MM.1S (cell line): ENCODE results near the gene RAB24.

Source experiments
- DNase-seq: peaks from one replicate; pipeline ENCODE4 v3.0.0-alpha.2; 2015
- H2AFZ ChIP-seq: fragments of 300-600 bp; sonication (generic); 2 replicates; pipeline ENCODE4 v1.6.0; 2016; ENCODE audit warnings: antibody characterized with exemption, low read length
- H3F3A ChIP-seq: fragments of 300-600 bp; sonication (generic); 2 replicates; pipeline ENCODE4 v1.6.1; 2016; ENCODE audit warnings: mild to moderate bottlenecking, antibody characterized with exemption, low read length, moderate library complexity, mixed read lengths; ENCODE audit not compliant: insufficient read depth
- H3K27ac ChIP-seq: fragments of 300-600 bp; sonication (generic); 2 replicates; pipeline ENCODE4 v1.5.1; 2016; ENCODE audit warnings: mild to moderate bottlenecking, low read length
- H3K27me3 ChIP-seq: fragments of 300-600 bp; sonication (generic); replicated peaks from 2 replicates; pipeline ENCODE4 v1.6.0; 2016; ENCODE audit warnings: low read length; ENCODE audit not compliant: insufficient read depth
- H3K36me3 ChIP-seq: fragments of 300-600 bp; sonication (generic); replicated peaks from 2 replicates; pipeline ENCODE4 v1.6.1; 2016; ENCODE audit warnings: mild to moderate bottlenecking, low read length, mixed read lengths; ENCODE audit not compliant: insufficient read depth
- H3K4me1 ChIP-seq: fragments of 300-600 bp; sonication (generic); 2 replicates; pipeline ENCODE4 v1.6.1; 2016; ENCODE audit warnings: low read length, mixed read lengths
- H3K4me2 ChIP-seq: fragments of 300-600 bp; sonication (generic); 2 replicates; pipeline ENCODE4 v1.6.0; 2016; ENCODE audit warnings: low read depth, low read length
- H3K4me3 ChIP-seq: fragments of 300-600 bp; sonication (generic); 2 replicates; pipeline ENCODE4 v1.5.1; 2016; ENCODE audit warnings: low read length, mixed read lengths
- H3K79me2 ChIP-seq: fragments of 300-600 bp; sonication (generic); 2 replicates; pipeline ENCODE4 v1.6.1; 2016; ENCODE audit warnings: mixed run types, low read length, mixed read lengths
- H3K9ac ChIP-seq: fragments of 300-600 bp; sonication (generic); 2 replicates; pipeline ENCODE4 v1.6.1; 2016; ENCODE audit warnings: low read length, mixed read lengths
- H3K9me2 ChIP-seq: fragments of 300-600 bp; sonication (generic); replicated peaks from 2 replicates; pipeline ENCODE4 v1.6.1; 2016; ENCODE audit warnings: mild to moderate bottlenecking, low read length, mixed read lengths; ENCODE audit not compliant: insufficient read depth
- H3K9me3 ChIP-seq: fragments of 300-600 bp; sonication (generic); replicated peaks from 2 replicates; pipeline ENCODE4 v1.6.1; 2016; ENCODE audit warnings: mild to moderate bottlenecking, low read length, mixed read lengths; ENCODE audit not compliant: insufficient read depth
- H4K20me1 ChIP-seq: fragments of 300-600 bp; sonication (generic); 2 replicates; pipeline ENCODE4 v1.6.1; 2016; ENCODE audit warnings: mild to moderate bottlenecking, low read length, moderate library complexity, mixed read lengths; ENCODE audit not compliant: insufficient read depth
- CTCF ChIP-seq: fragments of 300-600 bp; sonication (generic); IDR thresholded peaks from 2 replicates; pipeline ENCODE4 v1.5.1; 2016; ENCODE audit warnings: antibody characterized with exemption, low read length, mixed read lengths
- EZH2 ChIP-seq: fragments of 300-600 bp; sonication (generic); optimal IDR thresholded peaks from 2 replicates; pipeline ENCODE3; 2017; ENCODE audit warnings: low read depth, mild to moderate bottlenecking, antibody characterized with exemption, low read length, mixed read lengths
- EZH2phosphoT487 ChIP-seq: fragments of 300-600 bp; sonication (generic); IDR thresholded peaks from 2 replicates; pipeline ENCODE4 v1.6.1; 2018; ENCODE audit warnings: antibody characterized with exemption, low read length

The RAB24 gene

GRCh38 chr5:177317959-177318377, 14.4 kb upstream of the RAB24 start:
- no peaks in the 10 kb centered on the region for H3K9me2 ChIP-seq
- no peak overlapping the region for H3K27ac ChIP-seq
- H3K36me3 ChIP-seq, result no peaks in the 10 kb centered on the region
- peaks cover 5% of the 10 kb centered on the region; the same call in 1 of the 2 replicates for H3F3A ChIP-seq
- no peak overlapping the region for H2AFZ ChIP-seq
- H4K20me1 ChIP-seq, result no peaks in the 10 kb centered on the region
- H3K79me2 ChIP-seq, result no peaks in the 10 kb centered on the region
- H3K9ac ChIP-seq, result no peak overlapping the region
- no peak overlapping the region for H3K4me3 ChIP-seq
- TF ChIP-seq CTCF (peak; percentile 96), EZH2phosphoT487 (no peak), EZH2 (no peak)
- no peak overlapping the region for H3K4me2 ChIP-seq
- no peaks in the 10 kb centered on the region for H3K27me3 ChIP-seq
- H3K4me1 ChIP-seq, result no peaks in the 10 kb centered on the region
- DNase-seq, result peak; percentile 77
- H3K9me3 ChIP-seq, result no peaks in the 10 kb centered on the region

GRCh38 chr5:177316005-177316404, 12.5 kb upstream of the RAB24 start:
- no peaks in the 10 kb centered on the region for H3K36me3 ChIP-seq
- H3K9ac ChIP-seq, result no peak overlapping the region
- no peaks in the 10 kb centered on the region for H4K20me1 ChIP-seq
- TF ChIP-seq EZH2 (no peak), CTCF (no peak), EZH2phosphoT487 (no peak)
- no peak for DNase-seq
- H3K9me3 ChIP-seq, result no peaks in the 10 kb centered on the region
- H3K4me2 ChIP-seq, result no peak overlapping the region
- no peaks in the 10 kb centered on the region for H3K4me1 ChIP-seq
- no peak overlapping the region for H3K27ac ChIP-seq
- H3F3A ChIP-seq, result peaks cover 19% of the 10 kb centered on the region
- no peaks in the 10 kb centered on the region for H3K27me3 ChIP-seq
- no peaks in the 10 kb centered on the region for H3K9me2 ChIP-seq
- peaks cover 7% of the 10 kb centered on the region for H3K79me2 ChIP-seq
- H2AFZ ChIP-seq, result no peak overlapping the region
- H3K4me3 ChIP-seq, result no peak overlapping the region

- Histone ChIP-seq H3K4me1 (peaks cover 5% of the 10 kb centered on the region), H3K4me2 (no peak overlapping the region), H3K9ac (no peak overlapping the region), H3K79me2 (peaks cover 13% of the 10 kb centered on the region), H3K9me3 (no peaks in the 10 kb centered on the region), H4K20me1 (no peaks in the 10 kb centered on the region), H3K27ac (no peak overlapping the region), H3F3A (peaks cover 25% of the 10 kb centered on the region), H2AFZ (no peak overlapping the region), H3K4me3 (no peak overlapping the region), H3K36me3 (no peaks in the 10 kb centered on the region), H3K9me2 (no peaks in the 10 kb centered on the region), H3K27me3 (no peaks in the 10 kb centered on the region)
- no peak for DNase-seq
- no peak for TF ChIP-seq EZH2phosphoT487
- no peak for TF ChIP-seq CTCF
- TF ChIP-seq EZH2, result no peak
Observed at GRCh38 chr5:177315411-177315810, 11.9 kb upstream of the RAB24 start.
